ENCODE results near the gene KLHDC1. TPM values are rescaled to one million over a fixed set of nuclear protein-coding genes. Genes with fewer than 3 reads are reported as not detected.
"Not testable (repeated sequence)": the region's sequence is repeated elsewhere in the genome, so short reads cannot be mapped to it uniquely, and the experiment has no call there.

The KLHDC1 gene
- total and polyA plus RNA-seq, 9 of the 15 experiments (the other 6 are each of a cell fraction or from before 2014, with no cell fraction given): 0.08 to 0.41 (median 0.18) TPM

DNA sequence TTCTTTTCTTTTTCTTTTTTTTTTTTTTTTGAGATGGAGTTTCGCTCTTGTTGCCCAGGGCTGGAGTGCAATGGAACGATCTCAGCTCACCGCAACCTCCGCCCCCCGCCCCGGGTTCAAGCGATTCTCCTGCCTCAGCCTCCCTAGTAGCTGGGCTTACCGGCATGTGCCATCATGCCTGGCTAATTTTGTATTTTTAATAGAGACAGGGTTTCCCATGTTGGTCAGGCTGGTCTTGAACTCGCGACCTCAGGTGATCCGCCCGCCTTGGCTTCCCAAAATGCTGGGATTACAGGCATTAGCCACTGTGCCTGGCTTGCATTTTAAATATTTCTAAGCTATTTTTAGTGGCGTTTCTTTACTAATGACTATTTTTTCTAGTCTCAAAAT, 810 bp downstream of the KLHDC1 start:
- H2AFZ ChIP-seq (ENCODE audit: low read depth, low read length): peak overlapping the region; percentile 93
- H3K4me1 ChIP-seq (replicated peaks in 1 of 2; ENCODE audit: control insufficient read depth in 2 of 2, insufficient read depth in 2 of 2, low read length in 2 of 2); DNase-seq (ENCODE audit: extremely low read depth in 1 of 4, low spot score in 3 of 4); H3K9me3 ChIP-seq (replicated peaks; ENCODE audit: control insufficient read depth, insufficient read depth, low read depth, low read length); H3K27me3 ChIP-seq (ENCODE audit: control insufficient read depth in 2 of 2, insufficient read depth in 2 of 2, low read length in 2 of 2); H3K79me2 ChIP-seq (ENCODE audit: control insufficient read depth, insufficient read depth, low read length); CTCF ChIA-PET (ENCODE audit: low intra/inter-chr PET ratio); H3K36me3 ChIP-seq (ENCODE audit: control insufficient read depth, insufficient read depth, low read length); in situ Hi-C loops (cut with MboI); intact Hi-C loops (cut with micrococcal nuclease); ATAC-seq; H4K20me1 ChIP-seq (replicated peaks; ENCODE audit: control insufficient read depth, insufficient read depth, low read length); BruUV-seq (replicated peaks); H3K9me1 ChIP-seq (ENCODE audit: control insufficient read depth, insufficient read depth, low read length); FAIRE-seq: not testable (repeated sequence)
- TF ChIP-seq ADNP (tag; IDR thresholded peaks at IDR 0.05): peak; percentile 54; the same call in 1 of the 2 replicates
- POLR2A ChIA-PET: interaction anchor here (0.6 to 1.1 kb wide), 2 partner anchors 11 to 14 kb away, joined by 3 read pairs; no protein-coding TSS in a partner anchor
- peak overlapping the region; percentile 91; the same call in 2 of the 3 replicates for H3K27ac ChIP-seq (ENCODE audit: extremely low read depth, low read depth, low read length)
- peak overlapping the region; percentile 36 to 88; a peak in 1 of 4 replicates for H3K9ac ChIP-seq (ENCODE audit: insufficient read depth in 1 of 2, low read depth in 2 of 2, low read length in 2 of 2)
- WGBS (ENCODE audit: insufficient coverage, low coverage, missing lambda C conversion rate): 72% methylated on average over 6 of the region's 13 CpGs
- H3K4me2 ChIP-seq (ENCODE audit: insufficient read depth, low read length): peak overlapping the region; percentile 91; the same call in 1 of the 2 replicates
- H3K4me3 ChIP-seq: peak overlapping the region; percentile 65; the same call in 1 of the 2 replicates

DNA sequence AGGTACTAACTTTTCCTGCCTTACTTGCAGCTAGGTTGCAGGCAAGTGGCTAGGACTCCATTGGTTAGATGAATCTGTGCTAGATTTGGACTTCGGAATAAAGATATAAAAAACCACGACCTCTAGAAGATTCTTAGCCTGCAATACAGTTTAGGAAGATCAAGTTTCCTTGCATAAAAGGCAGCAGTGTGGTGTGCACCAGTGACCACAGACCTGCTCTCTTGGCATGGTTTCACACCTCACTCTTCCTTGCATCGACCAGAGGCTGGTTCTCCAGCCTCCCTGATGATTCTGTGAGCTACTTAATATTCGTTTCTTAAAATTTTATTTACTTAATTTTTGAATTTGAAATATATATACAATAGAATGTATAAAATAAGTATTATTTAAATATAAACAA, 9.8 kb downstream of the KLHDC1 start:
- no TSS peak for BruUV-seq (replicated peaks)
- H3K9me1 ChIP-seq (ENCODE audit: control insufficient read depth, insufficient read depth, low read length): no peaks in the 10 kb centered on the region
- no peak overlapping the region for H3K4me2 ChIP-seq (ENCODE audit: insufficient read depth, low read length)
- H4K20me1 ChIP-seq (replicated peaks; ENCODE audit: control insufficient read depth, insufficient read depth, low read length): no peaks in the 10 kb centered on the region
- no peak for ATAC-seq
- no peak overlapping the region for H3K9ac ChIP-seq (ENCODE audit: insufficient read depth in 1 of 2, low read depth in 2 of 2, low read length in 2 of 2)
- H3K36me3 ChIP-seq (ENCODE audit: control insufficient read depth, insufficient read depth, low read length): no peaks in the 10 kb centered on the region
- WGBS (ENCODE audit: insufficient coverage, low coverage, missing lambda C conversion rate): 7% methylated on average over 4 of the region's 4 CpGs
- H3K4me1 ChIP-seq (replicated peaks in 1 of 2; ENCODE audit: control insufficient read depth in 2 of 2, insufficient read depth in 2 of 2, low read length in 2 of 2): no peaks in the 10 kb centered on the region; a peak in 1 of 5 replicates
- CTCF ChIA-PET (ENCODE audit: low intra/inter-chr PET ratio): no interaction called here
- POLR2A ChIA-PET: no interaction called here
- H3K79me2 ChIP-seq (ENCODE audit: control insufficient read depth, insufficient read depth, low read length): no peaks in the 10 kb centered on the region
- FAIRE-seq: no peak
- in situ Hi-C loops (cut with MboI): no loop called here
- H2AFZ ChIP-seq (ENCODE audit: low read depth, low read length): no peak overlapping the region
- no peaks in the 10 kb centered on the region for H3K9me3 ChIP-seq (replicated peaks; ENCODE audit: control insufficient read depth, insufficient read depth, low read depth, low read length)
- no peak for DNase-seq (ENCODE audit: extremely low read depth in 1 of 4, low spot score in 3 of 4)
- intact Hi-C loops (cut with micrococcal nuclease): no loop called here
- no peak overlapping the region for H3K4me3 ChIP-seq
- H3K27me3 ChIP-seq (ENCODE audit: control insufficient read depth in 2 of 2, insufficient read depth in 2 of 2, low read length in 2 of 2): no peaks in the 10 kb centered on the region
- TF ChIP-seq PKNOX1 (IDR thresholded peaks at IDR 0.05): no peak
- TF ChIP-seq, protein P1, sequence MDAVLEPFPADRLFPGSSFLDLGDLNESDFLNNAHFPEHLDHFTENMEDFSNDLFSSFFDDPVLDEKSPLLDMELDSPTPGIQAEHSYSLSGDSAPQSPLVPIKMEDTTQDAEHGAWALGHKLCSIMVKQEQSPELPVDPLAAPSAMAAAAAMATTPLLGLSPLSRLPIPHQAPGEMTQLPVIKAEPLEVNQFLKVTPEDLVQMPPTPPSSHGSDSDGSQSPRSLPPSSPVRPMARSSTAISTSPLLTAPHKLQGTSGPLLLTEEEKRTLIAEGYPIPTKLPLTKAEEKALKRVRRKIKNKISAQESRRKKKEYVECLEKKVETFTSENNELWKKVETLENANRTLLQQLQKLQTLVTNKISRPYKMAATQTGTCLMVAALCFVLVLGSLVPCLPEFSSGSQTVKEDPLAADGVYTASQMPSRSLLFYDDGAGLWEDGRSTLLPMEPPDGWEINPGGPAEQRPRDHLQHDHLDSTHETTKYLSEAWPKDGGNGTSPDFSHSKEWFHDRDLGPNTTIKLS (IDR thresholded peaks at IDR 0.05; ENCODE audit: borderline replicate concordance, low read depth): no peak
- no peak for TF ChIP-seq ZNF133 (CRISPR knock-in tag; IDR thresholded peaks at IDR 0.05)
- no peak for TF ChIP-seq ZC3H11A (IDR thresholded peaks at IDR 0.05; ENCODE audit: low read depth, low read length)
- TF ChIP-seq MTA3 (IDR thresholded peaks at IDR 0.05; ENCODE audit: borderline replicate concordance): no peak
- TF ChIP-seq CXXC5 (CRISPR knock-in tag; IDR thresholded peaks at IDR 0.05): no peak
- H3K27ac ChIP-seq (ENCODE audit: extremely low read depth, low read depth, low read length): no peak overlapping the region

Data from K562 (cell line).